Measurements from ENCODE around the gene NUBP1.

NUBP1 gene

GRCh38 chr16:10753670-10754069, 10.0 kb downstream of the NUBP1 start:
- Histone ChIP-seq H3K4me3 (ENCODE audit: low read depth, low read length) (no peak overlapping the region), H3K9ac (ENCODE audit: low read depth, low read length) (no peak overlapping the region), H3K9me3 (ENCODE audit: control insufficient read depth, insufficient read depth, low read length) (no peaks in the 10 kb centered on the region), H3K4me1 (ENCODE audit: control insufficient read depth, insufficient read depth, low read length) (no peaks in the 10 kb centered on the region), H3K27me3 (ENCODE audit: control insufficient read depth, insufficient read depth, low read length) (no peaks in the 10 kb centered on the region), H3K36me3 (ENCODE audit: control insufficient read depth, insufficient read depth, low read length) (peaks cover 22% of the 10 kb centered on the region)

DNA sequence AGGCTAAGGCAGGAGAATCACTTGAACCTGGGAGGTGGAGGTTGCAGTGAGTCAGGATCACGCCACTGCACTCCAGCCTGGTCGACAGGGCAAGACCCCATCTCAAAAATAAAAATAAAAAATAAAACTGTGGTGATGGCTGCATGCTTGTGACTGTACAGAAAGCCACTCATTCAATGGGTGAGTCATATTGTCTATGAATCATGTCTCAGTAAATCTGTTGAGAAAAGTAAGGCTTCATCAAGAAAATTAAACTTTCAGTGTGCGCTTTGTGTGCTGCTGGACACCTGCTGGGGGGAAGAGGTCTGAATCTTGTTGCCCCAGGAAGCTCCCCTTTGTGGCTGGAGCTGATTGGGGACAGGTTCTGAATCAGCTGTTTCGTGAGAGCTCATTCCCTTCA, 11.3 kb downstream of the NUBP1 start:
- Histone ChIP-seq H3K9me3 (ENCODE audit: control insufficient read depth, insufficient read depth, low read length) (no peaks in the 10 kb centered on the region), H3K27me3 (ENCODE audit: control insufficient read depth, insufficient read depth, low read length) (no peaks in the 10 kb centered on the region), H3K36me3 (ENCODE audit: control insufficient read depth, insufficient read depth, low read length) (peaks cover 19% of the 10 kb centered on the region), H3K4me3 (ENCODE audit: low read depth, low read length) (no peak overlapping the region), H3K9ac (ENCODE audit: low read depth, low read length) (no peak overlapping the region), H3K4me1 (ENCODE audit: control insufficient read depth, insufficient read depth, low read length) (no peaks in the 10 kb centered on the region)

GRCh38 chr16:10756574-10756973, 12.9 kb downstream of the NUBP1 start:
- no peaks in the 10 kb centered on the region for H3K4me1 ChIP-seq (ENCODE audit: control insufficient read depth, insufficient read depth, low read length)
- no peaks in the 10 kb centered on the region for H3K27me3 ChIP-seq (ENCODE audit: control insufficient read depth, insufficient read depth, low read length)
- no peak overlapping the region for H3K4me3 ChIP-seq (ENCODE audit: low read depth, low read length)
- no peaks in the 10 kb centered on the region for H3K9me3 ChIP-seq (ENCODE audit: control insufficient read depth, insufficient read depth, low read length)
- H3K36me3 ChIP-seq (ENCODE audit: control insufficient read depth, insufficient read depth, low read length): peaks cover 24% of the 10 kb centered on the region
- H3K9ac ChIP-seq (ENCODE audit: low read depth, low read length): no peak overlapping the region

- Histone ChIP-seq H3K27me3 (ENCODE audit: control insufficient read depth, insufficient read depth, low read length) (no peaks in the 10 kb centered on the region), H3K4me1 (ENCODE audit: control insufficient read depth, insufficient read depth, low read length) (no peaks in the 10 kb centered on the region), H3K9ac (ENCODE audit: low read depth, low read length) (no peak overlapping the region), H3K4me3 (ENCODE audit: low read depth, low read length) (no peak overlapping the region), H3K9me3 (ENCODE audit: control insufficient read depth, insufficient read depth, low read length) (no peaks in the 10 kb centered on the region), H3K36me3 (ENCODE audit: control insufficient read depth, insufficient read depth, low read length) (peaks cover 38% of the 10 kb centered on the region)
These were observed 17.2 kb downstream of the NUBP1 start for GRCh38 chr16:10760858-10761257.

GRCh38 chr16:10761373-10761772, 17.7 kb downstream of the NUBP1 start:
- no peaks in the 10 kb centered on the region for H3K9me3 ChIP-seq (ENCODE audit: control insufficient read depth, insufficient read depth, low read length)
- H3K4me1 ChIP-seq (ENCODE audit: control insufficient read depth, insufficient read depth, low read length): no peaks in the 10 kb centered on the region
- no peak overlapping the region for H3K4me3 ChIP-seq (ENCODE audit: low read depth, low read length)
- no peak overlapping the region for H3K9ac ChIP-seq (ENCODE audit: low read depth, low read length)
- H3K27me3 ChIP-seq (ENCODE audit: control insufficient read depth, insufficient read depth, low read length): no peaks in the 10 kb centered on the region
- H3K36me3 ChIP-seq (ENCODE audit: control insufficient read depth, insufficient read depth, low read length): peaks cover 38% of the 10 kb centered on the region

- H3K4me3 ChIP-seq (ENCODE audit: low read depth, low read length): no peak overlapping the region
- H3K9ac ChIP-seq (ENCODE audit: low read depth, low read length): no peak overlapping the region
- no peaks in the 10 kb centered on the region for H3K27me3 ChIP-seq (ENCODE audit: control insufficient read depth, insufficient read depth, low read length)
- H3K4me1 ChIP-seq (ENCODE audit: control insufficient read depth, insufficient read depth, low read length): no peaks in the 10 kb centered on the region
- peaks cover 28% of the 10 kb centered on the region for H3K36me3 ChIP-seq (ENCODE audit: control insufficient read depth, insufficient read depth, low read length)
- H3K9me3 ChIP-seq (ENCODE audit: control insufficient read depth, insufficient read depth, low read length): no peaks in the 10 kb centered on the region
These were observed 18.8 kb downstream of the NUBP1 start for GRCh38 chr16:10762336-10763016.

GRCh38 chr16:10763456-10763855, 19.8 kb downstream of the NUBP1 start:
- Histone ChIP-seq H3K4me1 (ENCODE audit: control insufficient read depth, insufficient read depth, low read length) (no peaks in the 10 kb centered on the region), H3K36me3 (ENCODE audit: control insufficient read depth, insufficient read depth, low read length) (peaks cover 25% of the 10 kb centered on the region), H3K9ac (ENCODE audit: low read depth, low read length) (no peak overlapping the region), H3K9me3 (ENCODE audit: control insufficient read depth, insufficient read depth, low read length) (no peaks in the 10 kb centered on the region), H3K4me3 (ENCODE audit: low read depth, low read length) (no peak overlapping the region), H3K27me3 (ENCODE audit: control insufficient read depth, insufficient read depth, low read length) (no peaks in the 10 kb centered on the region)

GRCh38 chr16:10765772-10766171, 22.1 kb downstream of the NUBP1 start:
- no peak overlapping the region for H3K9ac ChIP-seq (ENCODE audit: low read depth, low read length)
- H3K4me1 ChIP-seq (ENCODE audit: control insufficient read depth, insufficient read depth, low read length): no peaks in the 10 kb centered on the region
- H3K36me3 ChIP-seq (ENCODE audit: control insufficient read depth, insufficient read depth, low read length): peaks cover 25% of the 10 kb centered on the region

DNA sequence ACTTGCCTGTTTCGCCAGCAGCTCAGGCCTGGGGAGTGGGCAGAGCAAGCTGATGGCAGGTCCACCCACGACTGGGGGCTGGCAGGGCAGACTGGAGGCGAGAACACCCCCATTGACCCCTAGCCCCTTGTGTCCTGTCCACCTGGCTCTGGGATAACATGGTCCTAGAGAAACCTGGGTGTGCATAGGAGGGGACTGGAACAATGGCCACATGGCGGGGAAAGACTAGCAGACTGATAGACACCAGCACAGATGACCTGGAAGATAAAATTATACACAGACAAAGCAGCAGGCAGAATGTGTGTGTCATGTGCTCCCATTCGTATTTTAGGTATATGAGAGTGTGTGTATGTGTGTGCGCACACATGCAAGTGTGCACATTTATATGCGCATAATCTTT, 23.5 kb downstream of the NUBP1 start:
- H3K9me3 ChIP-seq (ENCODE audit: control insufficient read depth, insufficient read depth, low read length): no peaks in the 10 kb centered on the region
- no peak overlapping the region for H3K9ac ChIP-seq (ENCODE audit: low read depth, low read length)
- H3K27me3 ChIP-seq (ENCODE audit: control insufficient read depth, insufficient read depth, low read length): no peaks in the 10 kb centered on the region

More at GRCh38 chr16:10765772-10766171, 22.1 kb downstream of the NUBP1 start:
- Histone ChIP-seq H3K27me3 (ENCODE audit: control insufficient read depth, insufficient read depth, low read length) (no peaks in the 10 kb centered on the region), H3K4me3 (ENCODE audit: low read depth, low read length) (no peak overlapping the region), H3K9me3 (ENCODE audit: control insufficient read depth, insufficient read depth, low read length) (no peaks in the 10 kb centered on the region)

DNA sequence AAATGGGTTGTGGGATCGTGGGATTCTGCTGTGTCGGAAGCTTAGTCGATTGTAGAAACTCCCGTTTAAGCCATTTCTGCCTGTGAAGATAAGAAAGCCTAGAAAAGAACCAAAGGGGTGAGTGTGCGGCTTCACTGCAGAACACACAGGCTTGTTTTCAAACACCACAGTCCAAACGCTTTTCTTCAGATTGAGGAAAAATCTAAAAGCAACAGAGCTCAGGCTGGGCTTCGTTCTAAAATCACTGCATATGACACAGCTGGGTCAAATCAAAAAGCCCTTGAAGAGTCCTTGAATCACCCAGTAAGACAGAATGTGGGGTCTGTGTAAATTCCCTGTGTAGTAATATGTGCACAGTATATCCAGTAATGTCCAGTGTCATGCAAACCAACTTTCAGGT, 25.7 kb downstream of the NUBP1 start:
- H3K9me3 ChIP-seq (ENCODE audit: control insufficient read depth, insufficient read depth, low read length): no peaks in the 10 kb centered on the region
- no peaks in the 10 kb centered on the region for H3K27me3 ChIP-seq (ENCODE audit: control insufficient read depth, insufficient read depth, low read length)
- H3K4me3 ChIP-seq (ENCODE audit: low read depth, low read length): no peak overlapping the region
- H3K4me1 ChIP-seq (ENCODE audit: control insufficient read depth, insufficient read depth, low read length): no peaks in the 10 kb centered on the region
- peaks cover 3% of the 10 kb centered on the region for H3K36me3 ChIP-seq (ENCODE audit: control insufficient read depth, insufficient read depth, low read length)
- H3K9ac ChIP-seq (ENCODE audit: low read depth, low read length): no peak overlapping the region

More for the DNA sequence above, 23.5 kb downstream of the NUBP1 start:
- H3K4me3 ChIP-seq (ENCODE audit: low read depth, low read length): no peak overlapping the region
- H3K36me3 ChIP-seq (ENCODE audit: control insufficient read depth, insufficient read depth, low read length): peaks cover 15% of the 10 kb centered on the region
- no peaks in the 10 kb centered on the region for H3K4me1 ChIP-seq (ENCODE audit: control insufficient read depth, insufficient read depth, low read length)

DNA sequence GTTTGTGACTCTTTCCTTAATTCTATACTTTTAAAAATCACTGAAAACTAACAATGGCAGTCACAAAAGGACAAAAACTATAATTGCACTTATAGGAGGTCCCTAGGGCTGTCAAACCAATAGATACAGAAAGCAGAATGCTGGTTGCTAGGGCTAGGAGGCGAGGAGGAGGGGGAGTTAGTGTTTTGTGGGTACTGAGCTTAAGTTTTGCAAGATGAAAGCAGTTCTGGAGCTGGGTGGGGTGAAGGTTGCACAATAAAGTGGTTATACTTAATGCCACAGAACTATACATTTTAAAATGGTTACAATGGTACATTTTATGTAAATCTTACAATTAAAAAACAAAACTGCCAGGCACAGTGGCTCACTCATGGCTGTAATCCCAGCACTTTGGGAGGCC, 27.3 kb downstream of the NUBP1 start:
- no peaks in the 10 kb centered on the region for H3K4me1 ChIP-seq (ENCODE audit: control insufficient read depth, insufficient read depth, low read length)
- no peaks in the 10 kb centered on the region for H3K9me3 ChIP-seq (ENCODE audit: control insufficient read depth, insufficient read depth, low read length)
- H3K4me3 ChIP-seq (ENCODE audit: low read depth, low read length): no peak overlapping the region

GRCh38 chr16:10776280-10776679, 32.6 kb downstream of the NUBP1 start:
- no peak overlapping the region for H3K4me3 ChIP-seq (ENCODE audit: low read depth, low read length)
- H3K9me3 ChIP-seq (ENCODE audit: control insufficient read depth, insufficient read depth, low read length): no peaks in the 10 kb centered on the region
- H3K36me3 ChIP-seq (ENCODE audit: control insufficient read depth, insufficient read depth, low read length): no peaks in the 10 kb centered on the region
- H3K27me3 ChIP-seq (ENCODE audit: control insufficient read depth, insufficient read depth, low read length): no peaks in the 10 kb centered on the region
- no peak overlapping the region for H3K9ac ChIP-seq (ENCODE audit: low read depth, low read length)
- H3K4me1 ChIP-seq (ENCODE audit: control insufficient read depth, insufficient read depth, low read length): no peaks in the 10 kb centered on the region

More for the DNA sequence above, 27.3 kb downstream of the NUBP1 start:
- H3K9ac ChIP-seq (ENCODE audit: low read depth, low read length): no peak overlapping the region
- no peaks in the 10 kb centered on the region for H3K27me3 ChIP-seq (ENCODE audit: control insufficient read depth, insufficient read depth, low read length)
- H3K36me3 ChIP-seq (ENCODE audit: control insufficient read depth, insufficient read depth, low read length): peaks cover 3% of the 10 kb centered on the region
